Left renal pelvis (tissue), 4 donors: ENCODE results near the gene MBOAT7. TPM values are rescaled to one million over a fixed set of nuclear protein-coding genes. Genes with fewer than 3 reads are reported as not detected.
"Not testable (repeated sequence)": the region's sequence is repeated elsewhere in the genome, so short reads cannot be mapped to it uniquely, and the experiment has no call there.

Source experiments
- DNase-seq, 4 donors: peaks; one replicate each; pipeline ENCODE4 v3.0.0-alpha.2; 2013; ENCODE audit warnings: low read depth in 4 of 4, low spot score in 3 of 4
- polyA plus RNA-seq, 4 donors: library from polyadenylated mRNA; unstranded; fragments of 120-200 nt; gene quantifications; one replicate each; pipeline ENCODE4 v1.2.1, GENCODE V29; 2013; ENCODE audit not compliant: insufficient read length in 4 of 4

Gene MBOAT7
- polyA plus RNA-seq, 4 donors: 51.8 to 86.8 (median 58.9) TPM

GRCh38 chr19:54209058-54209810 lies 19.9 kb upstream of the MBOAT7 start:
- DNase-seq: no peak

GRCh38 chr19:54208784-54209057 lies 19.3 kb upstream of the MBOAT7 start:
- DNase-seq: no peak

- DNase-seq: no peak
Observed at GRCh38 chr19:54207983-54208783, 18.8 kb upstream of the MBOAT7 start.

- no peak for DNase-seq
Observed at GRCh38 chr19:54207676-54207982, 18.2 kb upstream of the MBOAT7 start.

- not testable (repeated sequence) for DNase-seq
Observed at GRCh38 chr19:54207193-54207592, 17.8 kb upstream of the MBOAT7 start.

GRCh38 chr19:54206831-54207177 lies 17.4 kb upstream of the MBOAT7 start:
- no peak for DNase-seq

GRCh38 chr19:54206030-54206830 lies 16.9 kb upstream of the MBOAT7 start:
- no peak for DNase-seq

- no peak for DNase-seq
Observed at GRCh38 chr19:54204767-54205468, 15.5 kb upstream of the MBOAT7 start.

- DNase-seq: no peak
Observed at GRCh38 chr19:54203151-54203611, 13.8 kb upstream of the MBOAT7 start.

- DNase-seq: no peak
Observed at GRCh38 chr19:54201980-54202379, 12.6 kb upstream of the MBOAT7 start.

- no peak for DNase-seq
Observed at GRCh38 chr19:54201172-54201701, 11.9 kb upstream of the MBOAT7 start.

- DNase-seq: no peak
Observed at GRCh38 chr19:54199401-54199800, 10.0 kb upstream of the MBOAT7 start.

GRCh38 chr19:54197121-54197520 lies 7.7 kb upstream of the MBOAT7 start:
- no peak for DNase-seq

GRCh38 chr19:54196536-54196935 lies 7.2 kb upstream of the MBOAT7 start:
- no peak for DNase-seq

GRCh38 chr19:54194463-54194862 lies 5.1 kb upstream of the MBOAT7 start:
- not testable (repeated sequence) for DNase-seq

GRCh38 chr19:54193011-54193410 lies 3.6 kb upstream of the MBOAT7 start:
- DNase-seq: no peak

- DNase-seq: no peak
Observed at GRCh38 chr19:54191811-54192453, 2.6 kb upstream of the MBOAT7 start.

GRCh38 chr19:54191011-54191810 lies 1.8 kb upstream of the MBOAT7 start, which contains the start of gene TSEN34:
Gene TSEN34 (plus strand): TSS chr19:54191308. CDS start chr19:54191365, 57 bp downstream.
- DNase-seq: peak; percentile 81 to 90 (median 86)

GRCh38 chr19:54190503-54191010 lies 1.2 kb upstream of the MBOAT7 start:
- peak; percentile 98 to 99 (median 99) for DNase-seq
